Heart left ventricle (tissue), 13 donors: Measurements from ENCODE around the gene PRX.

Source experiments
- POLR2A ChIP-seq, 2 donors: fragments of 450-650 bp; IDR thresholded peaks; one replicate each; pipeline ENCODE4 v1.6.1; 2017; ENCODE audit warnings: antibody characterized with exemption in 2 of 2, mild to moderate bottlenecking in 2 of 2, moderate library complexity in 2 of 2
- TF ChIP-seq, protein P1 (sequence below), 12 donors: fragments of 200-600 bp; sonication (generic) in 4 of 12; IDR thresholded peaks; one replicate each; pipeline versions ENCODE4 v1.5.0 to v1.8.0; 2018 to 2022; ENCODE audit warnings: antibody characterized with exemption in 12 of 12, mild to moderate bottlenecking in 5 of 12
- donor health status: ischemic (EF 13 %, LVEDD 7.1; RV severe dilation, severe dysfunction).
- donor health status: DM: no; HTN: yes; CAD: no.
- donor health status: DM: no; HTN: no; CAD: no.
- donor health status: ischemic (EF 25% LVEDD 6.9; RV normal size, moderate dysfunction).
- donor health status: ischemic (EF 25% LVEDD 5.7; RV mildly dilated, moderate dysfunction).
- donor health status: ischemic (EF 35%, LVEDD 5.7; RV mildly dilated, moderate dysfunction).
- donor health status: nonischemic (EF 11% LVEDD 7.7; RV severe dilation, severe dysfunction).
- donor health status: DM: yes; HTN: yes; CAD: no.
- donor health status: PGD.
- donor health status: ischemic (EF 29% LVEDD 5.4; RV normal size, mild dysfunction).
- donor health status: nonischemic (EF 23%, LVEDD 6.1; RV moderate dilation, normal function).

DNA sequence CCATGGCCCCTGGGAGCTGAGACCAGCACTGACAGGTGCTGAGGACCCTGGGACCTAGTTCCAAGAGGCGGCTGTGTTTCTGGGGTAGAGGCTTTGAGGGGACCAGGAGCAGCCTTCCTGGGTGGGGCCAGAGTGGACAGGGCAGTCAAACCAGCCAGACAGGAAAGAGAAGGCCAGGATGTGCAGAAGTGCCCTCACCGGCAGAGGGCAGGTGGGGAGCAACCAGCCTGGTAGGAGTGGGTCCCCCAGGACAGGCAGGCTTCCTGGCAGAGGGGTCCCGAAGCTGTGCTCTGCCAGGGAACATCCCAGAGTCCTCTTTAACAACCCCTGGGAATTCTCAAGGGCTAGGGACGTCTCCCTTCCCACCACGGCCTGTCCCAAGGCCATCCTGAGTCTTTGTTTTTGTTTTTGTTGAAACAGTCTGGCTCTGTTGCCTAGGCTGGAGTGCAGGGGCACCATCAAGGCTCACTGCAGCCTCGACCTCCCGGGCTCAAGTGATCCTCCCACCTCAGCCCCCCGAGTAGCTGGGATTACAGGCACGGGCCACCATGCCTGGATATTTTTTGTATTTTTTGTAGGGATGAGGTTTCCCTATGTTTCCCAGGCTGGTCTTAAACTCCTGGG lies 20.2 kb downstream of the PRX start:
- TF ChIP-seq POLR2A (IDR thresholded peaks at IDR 0.05): no peak
- TF ChIP-seq, protein P1, sequence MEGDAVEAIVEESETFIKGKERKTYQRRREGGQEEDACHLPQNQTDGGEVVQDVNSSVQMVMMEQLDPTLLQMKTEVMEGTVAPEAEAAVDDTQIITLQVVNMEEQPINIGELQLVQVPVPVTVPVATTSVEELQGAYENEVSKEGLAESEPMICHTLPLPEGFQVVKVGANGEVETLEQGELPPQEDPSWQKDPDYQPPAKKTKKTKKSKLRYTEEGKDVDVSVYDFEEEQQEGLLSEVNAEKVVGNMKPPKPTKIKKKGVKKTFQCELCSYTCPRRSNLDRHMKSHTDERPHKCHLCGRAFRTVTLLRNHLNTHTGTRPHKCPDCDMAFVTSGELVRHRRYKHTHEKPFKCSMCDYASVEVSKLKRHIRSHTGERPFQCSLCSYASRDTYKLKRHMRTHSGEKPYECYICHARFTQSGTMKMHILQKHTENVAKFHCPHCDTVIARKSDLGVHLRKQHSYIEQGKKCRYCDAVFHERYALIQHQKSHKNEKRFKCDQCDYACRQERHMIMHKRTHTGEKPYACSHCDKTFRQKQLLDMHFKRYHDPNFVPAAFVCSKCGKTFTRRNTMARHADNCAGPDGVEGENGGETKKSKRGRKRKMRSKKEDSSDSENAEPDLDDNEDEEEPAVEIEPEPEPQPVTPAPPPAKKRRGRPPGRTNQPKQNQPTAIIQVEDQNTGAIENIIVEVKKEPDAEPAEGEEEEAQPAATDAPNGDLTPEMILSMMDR (IDR thresholded peaks at IDR 0.05): peak in 8 of 12 donors; percentile 9 to 35 (median 18)
